Measurements from ENCODE around the gene SEMA4G.

GRCh38 chr10:100972115-100972903, 3.0 kb downstream of the SEMA4G start:
- TF ChIP-seq CTCF (IDR thresholded peaks at IDR 0.05) (no peak), EP300 (IDR thresholded peaks at IDR 0.05) (no peak), POLR2AphosphoS5 (IDR thresholded peaks at IDR 0.05) (no peak), POLR2A (IDR thresholded peaks at IDR 0.05) (no peak)
